Measurements from ENCODE around the gene BACH2.

DNA sequence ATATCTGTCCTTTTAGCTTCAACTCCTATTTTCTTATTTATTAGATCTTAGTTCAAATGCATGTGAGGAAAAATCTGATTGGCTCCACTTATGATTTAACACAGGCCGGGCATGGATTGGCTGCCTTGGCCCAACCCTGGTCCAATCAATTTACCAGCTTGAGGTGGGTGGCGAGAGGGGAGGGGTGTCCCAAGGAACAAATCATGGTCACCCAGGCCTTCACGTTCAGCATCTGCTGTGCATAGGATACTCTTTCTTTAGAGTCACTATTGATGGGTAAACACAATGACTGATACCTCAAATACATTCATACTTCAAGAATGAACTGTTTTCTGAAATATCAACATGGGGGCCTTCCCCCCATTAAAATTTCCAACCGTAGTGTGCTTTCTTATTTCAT is 14.9 kb upstream of the BACH2 start:
- TF ChIP-seq, protein P1, sequence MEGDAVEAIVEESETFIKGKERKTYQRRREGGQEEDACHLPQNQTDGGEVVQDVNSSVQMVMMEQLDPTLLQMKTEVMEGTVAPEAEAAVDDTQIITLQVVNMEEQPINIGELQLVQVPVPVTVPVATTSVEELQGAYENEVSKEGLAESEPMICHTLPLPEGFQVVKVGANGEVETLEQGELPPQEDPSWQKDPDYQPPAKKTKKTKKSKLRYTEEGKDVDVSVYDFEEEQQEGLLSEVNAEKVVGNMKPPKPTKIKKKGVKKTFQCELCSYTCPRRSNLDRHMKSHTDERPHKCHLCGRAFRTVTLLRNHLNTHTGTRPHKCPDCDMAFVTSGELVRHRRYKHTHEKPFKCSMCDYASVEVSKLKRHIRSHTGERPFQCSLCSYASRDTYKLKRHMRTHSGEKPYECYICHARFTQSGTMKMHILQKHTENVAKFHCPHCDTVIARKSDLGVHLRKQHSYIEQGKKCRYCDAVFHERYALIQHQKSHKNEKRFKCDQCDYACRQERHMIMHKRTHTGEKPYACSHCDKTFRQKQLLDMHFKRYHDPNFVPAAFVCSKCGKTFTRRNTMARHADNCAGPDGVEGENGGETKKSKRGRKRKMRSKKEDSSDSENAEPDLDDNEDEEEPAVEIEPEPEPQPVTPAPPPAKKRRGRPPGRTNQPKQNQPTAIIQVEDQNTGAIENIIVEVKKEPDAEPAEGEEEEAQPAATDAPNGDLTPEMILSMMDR (IDR thresholded peaks at IDR 0.05) = no peak
- no peak for TF ChIP-seq POLR2A (IDR thresholded peaks at IDR 0.05; ENCODE audit: low read depth)
- TF ChIP-seq POLR2AphosphoS5 (IDR thresholded peaks at IDR 0.05) = no peak
- no peak for TF ChIP-seq EP300 (IDR thresholded peaks at IDR 0.05)
